K562 (cell line): ENCODE measurements around the gene SHISAL2A. TPM values are rescaled to one million over a fixed set of nuclear protein-coding genes. Genes with fewer than 3 reads are reported as not detected.

Experiments
- ARNT ChIP-seq, 2 experiments: fragments of 450-650 bp; IDR thresholded peaks; 2 replicates each; pipeline ENCODE4 v1.6.1; 2016; ENCODE audit warnings: mild to moderate bottlenecking in 1 of 2
- EP400 ChIP-seq: fragments of 450-650 bp; IDR thresholded peaks from 2 replicates; pipeline ENCODE4 v1.6.1; 2017; ENCODE audit warnings: antibody characterized with exemption, mild to moderate bottlenecking, moderate library complexity
- MLX ChIP-seq, 2 experiments: fragments of 450-650 bp in 1 of 2; sonication (generic) in 1 of 2; formaldehyde crosslinking; conservative IDR thresholded peaks; 2 replicates each; pipeline versions ENCODE4 v1.4.0 to v1.8.1; 2020 to 2022; ENCODE audit warnings: mild to moderate bottlenecking in 1 of 2, missing genetic modification reagents in 1 of 2
- NR2F6 ChIP-seq: fragments of 450-650 bp; formaldehyde crosslinking; IDR thresholded peaks from 2 replicates; pipeline ENCODE4 v1.4.0; 2020; ENCODE audit warnings: mild to moderate bottlenecking
- PATZ1 ChIP-seq: fragments of 250-450 bp; sonication (Bioruptor Pico); IDR thresholded peaks from 2 replicates; pipeline ENCODE4 v1.5.0; 2020; ENCODE audit warnings: mild to moderate bottlenecking, borderline replicate concordance
- RFX1 ChIP-seq: fragments of 450-650 bp; IDR thresholded peaks from 2 replicates; pipeline ENCODE4 v1.6.1; 2016; ENCODE audit warnings: mild to moderate bottlenecking, moderate library complexity
- SFPQ ChIP-seq: fragments of 200-400 bp; formaldehyde crosslinking; IDR thresholded peaks from 2 replicates; pipeline ENCODE4 v1.6.1; 2017; ENCODE audit warnings: mild to moderate bottlenecking, low read depth, low read length, moderate library complexity
- STAT6 ChIP-seq: sonication (generic); formaldehyde crosslinking; IDR thresholded peaks from 2 replicates; pipeline ENCODE4 v1.8.1; 2023; ENCODE audit warnings: mild to moderate bottlenecking, missing genetic modification reagents
- THRB ChIP-seq: fragments of 450-650 bp; formaldehyde crosslinking; conservative IDR thresholded peaks from 2 replicates; pipeline ENCODE4 v1.4.0; 2022; ENCODE audit warnings: mild to moderate bottlenecking, missing genetic modification characterization
- UBTF ChIP-seq, 2 experiments: IDR thresholded peaks; 2 replicates each; pipeline ENCODE4 v1.6.1; 2012; ENCODE audit warnings: improper control_type of control experiment in 2 of 2, low read depth in 2 of 2, low read length in 2 of 2, borderline replicate concordance in 1 of 2
- ZNF282 ChIP-seq: sonication (generic); formaldehyde crosslinking; IDR thresholded peaks from 2 replicates; pipeline ENCODE4 v1.8.1; 2023; ENCODE audit warnings: missing genetic modification reagents
- polyA plus RNA-seq, 8 experiments: library from polyadenylated mRNA; depleted of rRNA in 4 of 8; stranded (reverse) in 5 of 8; unstranded in 3 of 8; fragments of >200 nt; fragmentation: Nextera tagmentation in 2 of 8; fragmentation: Illumina TruSeq in 1 of 8; extraction: Ambion mirVana in 2 of 8; extraction: Trizol in 1 of 8; gene quantifications; 2 replicates each; pipeline versions ENCODE4 v1.2.1 to v1.2.3, GENCODE V29; 2011 to 2014; ENCODE audit warnings: inconsistent platforms in 1 of 8, missing spikeins in 1 of 8
- total RNA-seq, 7 experiments: library from RNA; depleted of rRNA in 6 of 7; stranded (reverse); fragments of >200 nt in 6 of 7; fragmentation: Illumina TruSeq in 2 of 7; extraction: Trizol in 2 of 7; gene quantifications; 2 replicates each; pipeline versions ENCODE4 v1.2.1 to v1.2.3, GENCODE V29; 2011 to 2021; ENCODE audit warnings: low replicate concordance in 1 of 7

The SHISAL2A gene
- total and polyA plus RNA-seq, 9 of the 15 experiments (the other 6 are each of a cell fraction or from before 2014, with no cell fraction given) = 0.11 TPM; not detected in 8

GRCh38 chr1:52697795-52698674, 65.1 kb downstream of the SHISAL2A start, which contains the start of gene COA7 (continued):
- TF ChIP-seq STAT6 (CRISPR knock-in tag) (0 out of 2 replicates have a peak, but pooled peaks have one; percentile 68), MLX (CRISPR knock-in tag; conservative IDR thresholded peaks at IDR 0.05) (no peak), EP400 (peak; percentile 99), SFPQ (no peak), UBTF (IDR thresholded peaks at IDR 0.05; ENCODE audit: borderline replicate concordance in 1 of 2, low read depth in 2 of 2, low read length in 2 of 2) (peak in 1 of 2 experiments; percentile 48; a peak in 1 of 4 replicates), PATZ1 (CRISPR knock-in tag) (no peak), THRB (CRISPR knock-in tag) (no peak; the same call in 1 of the 2 replicates), NR2F6 (CRISPR knock-in tag) (no peak), ARNT (IDR thresholded peaks at IDR 0.05) (no peak; a peak in 1 of 4 replicates), ZNF282 (no peak; the same call in 1 of the 2 replicates), RFX1 (peak; percentile 45; the same call in 1 of the 2 replicates)
